H1 (cell line): ENCODE results near the gene ISG20L2. TPM values are rescaled to one million over a fixed set of nuclear protein-coding genes. Genes with fewer than 3 reads are reported as not detected.

Source experiments
- CBX5 ChIP-seq: fragments of 300-800, 300-1000 bp; sonication (generic); IDR thresholded peaks from 2 replicates; pipeline ENCODE4 v1.7.1; 2016; ENCODE audit warnings: antibody characterized with exemption, low read length, low read depth
- polyA plus RNA-seq, 7 experiments: library from polyadenylated mRNA; depleted of rRNA in 3 of 7; stranded (reverse) in 5 of 7; unstranded in 2 of 7; fragments of >200 nt in 5 of 7; fragments of 200-250 nt in 2 of 7; gene quantifications; 1 replicate in 5 of 7; 2 replicates in 1 of 7; 4 replicates in 1 of 7; pipeline versions ENCODE4 v1.2.1 to v1.2.3, GENCODE V29; 2011 to 2013; ENCODE audit warnings: missing spikeins in 2 of 7, mixed read lengths in 2 of 7
- total RNA-seq: library from RNA; stranded (reverse); fragmentation: NEBNext Ultra II Directional; extraction: Animal tissue kit (Norgen Biotek cat#: 25700); gene quantifications from 2 replicates; pipeline ENCODE4 v1.2.1, GENCODE V29; 2021

Gene ISG20L2
- total and polyA plus RNA-seq, 2 of the 8 experiments (the other 6 are each of a cell fraction or from before 2014, with no cell fraction given), result 47.5 to 53.0 TPM

DNA sequence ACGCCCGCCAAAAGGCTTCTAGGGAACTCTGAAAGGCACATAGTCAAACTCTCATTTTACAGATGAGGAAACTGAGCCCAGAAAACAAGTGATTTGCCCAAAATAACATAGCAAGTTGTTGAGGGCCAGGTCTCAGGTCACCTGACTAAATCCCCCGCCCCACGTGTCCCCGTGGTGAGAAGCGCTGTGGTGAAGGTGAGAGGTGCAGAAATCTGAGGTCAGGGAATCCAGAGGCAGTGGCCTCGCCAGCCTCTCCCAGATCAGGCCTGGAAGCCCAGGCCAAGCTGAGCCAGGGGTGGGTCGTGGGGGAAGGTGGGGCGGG lies 17.8 kb upstream of the ISG20L2 start (continued):
- TF ChIP-seq CBX5, result no peak
